Spinal cord (tissue), 4 donors: Measurements from ENCODE around the gene FAM193A. TPM values are rescaled to one million over a fixed set of nuclear protein-coding genes. Genes with fewer than 3 reads are reported as not detected.

Experiments
- polyA plus RNA-seq, 2 donors: library from polyadenylated mRNA; unstranded; fragments of 120-200 nt; gene quantifications; one replicate each; pipeline ENCODE4 v1.2.1, GENCODE V29; 2013; ENCODE audit not compliant: insufficient read length in 2 of 2
- small RNA-seq: library from RNA; depleted of rRNA; stranded (forward); fragments of <200 nt; gene quantifications from one replicate; pipeline ENCODE3, GENCODE V24; 2014; ENCODE audit warnings: low replicate concordance
- total RNA-seq, 2 donors: library from RNA; depleted of rRNA in 1 of 2; stranded (reverse); fragments of 120-200 nt in 1 of 2; fragments of >200 nt in 1 of 2; gene quantifications; one replicate each; pipeline versions ENCODE4 v1.2.3 to v1.2.4, GENCODE V29; 2013 to 2014

The FAM193A gene
- total and polyA plus RNA-seq, 4 donors: 16.2 to 35.1 (median 28.9) TPM

Small RNAs within 50 kb of the gene (small RNA-seq; reads per million reads assigned to genes)
- gene CR545473.1 (not detected), gene RF00019 (not detected)

Other genes with a start within 250 kb of the FAM193A start
- 10 to 100 TPM in 1 of 2 donors, 1 to 10 TPM in 1; 9.6 to 10.0 TPM for gene ZFYVE28, start 118.0 kb upstream of the FAM193A start, total RNA-seq
- 10 to 100 TPM in 1 of 2 donors, 1 to 10 TPM in 1; 7.9 to 13.9 TPM for gene ZFYVE28, start 118.0 kb upstream of the FAM193A start, polyA plus RNA-seq
- gene CFAP99, start 117.7 kb upstream of the FAM193A start, total RNA-seq: 1 to 10 TPM in 1 of 2 donors, under 1 TPM in 1; 0.20 to 6.4 TPM
- gene CFAP99, start 117.7 kb upstream of the FAM193A start, polyA plus RNA-seq: 1 to 10 TPM; 5.9 TPM
- gene RNF4, start 67.5 kb upstream of the FAM193A start, total RNA-seq: 10 to 100 TPM; 41.0 to 46.5 TPM
- gene RNF4, start 67.5 kb upstream of the FAM193A start, polyA plus RNA-seq: 10 to 100 TPM; 61.1 to 67.0 TPM
- gene TNIP2, start 219.7 kb downstream of the FAM193A start, total RNA-seq: 10 to 100 TPM in 1 of 2 donors, 1 to 10 TPM in 1; 6.6 to 18.2 TPM
- gene TNIP2, start 219.7 kb downstream of the FAM193A start, polyA plus RNA-seq: 10 to 100 TPM; 16.2 to 18.6 TPM